ENCODE measurements around the gene OASL. TPM values are rescaled to one million over a fixed set of nuclear protein-coding genes. Genes with fewer than 3 reads are reported as not detected.
"Not testable (repeated sequence)": the region's sequence is repeated elsewhere in the genome, so short reads cannot be mapped to it uniquely, and the experiment has no call there.

The OASL gene
- total and polyA plus RNA-seq, 10 of the 15 experiments (the other 5 are each of a cell fraction or from before 2014, with no cell fraction given), result 2.3 to 9.1 (median 2.7) TPM

GRCh38 chr12:121048442-121048841 lies 9.4 kb upstream of the OASL start (continued):
- TF ChIP-seq E2F4 (IDR thresholded peaks at IDR 0.05; ENCODE audit: low read depth, low read length) (no peak), ATF7 (IDR thresholded peaks at IDR 0.05; ENCODE audit: low read depth) (no peak)

- intact Hi-C loops (cut with micrococcal nuclease; ENCODE audit: unreplicated experiment); ATAC-seq; FAIRE-seq; H2AFZ ChIP-seq (ENCODE audit: control insufficient read depth, low read depth, low read length); H4K20me1 ChIP-seq (ENCODE audit: control insufficient read depth, insufficient read depth); H3K4me1 ChIP-seq (ENCODE audit: control insufficient read depth, insufficient read depth, low read length); BruUV-seq (replicated peaks); H3K27me3 ChIP-seq (replicated peaks in 1 of 2; ENCODE audit: control insufficient read depth in 2 of 2, insufficient read depth in 2 of 2, low read length in 1 of 2); H3K27ac ChIP-seq (ENCODE audit: control insufficient read depth, insufficient read depth); H3K79me2 ChIP-seq (ENCODE audit: control insufficient read depth, insufficient read depth, low read length); H3K4me3 ChIP-seq; DNase-seq (ENCODE audit: low read depth, low spot score); H3K9ac ChIP-seq (ENCODE audit: control insufficient read depth, insufficient read depth, low read length); POLR2A ChIA-PET; H3K4me2 ChIP-seq (ENCODE audit: control insufficient read depth, insufficient read depth); H3K9me3 ChIP-seq (replicated peaks; ENCODE audit: control insufficient read depth, insufficient read depth, low read length); H3K36me3 ChIP-seq (ENCODE audit: control insufficient read depth in 2 of 2, insufficient read depth in 2 of 2, low read length in 1 of 2); in situ Hi-C loops (cut with MboI): not testable (repeated sequence)
- 85% methylated on average over 12 of the region's 12 CpGs for WGBS (ENCODE audit: insufficient coverage, insufficient replicate concordance, low lambda C conversion rate, missing lambda C conversion rate)
- RAD21 ChIA-PET (ENCODE audit: unreplicated experiment), result interaction anchor here (1.3 kb wide), 1 partner anchor 13 kb away, joined by 3 read pairs; no protein-coding TSS in a partner anchor
- CTCF ChIA-PET, result interaction anchor here (5.6 kb wide), 1 partner anchor 13 kb away, joined by 34 read pairs; no protein-coding TSS in a partner anchor
- SMC1A ChIA-PET (ENCODE audit: uncharacterized antibody, unreplicated experiment), result interaction anchor here (1.8 kb wide), 1 partner anchor 13 kb away, joined by 5 read pairs; no protein-coding TSS in a partner anchor
Measured at GRCh38 chr12:121047400-121047799, 8.4 kb upstream of the OASL start.

- RAD21 ChIA-PET (ENCODE audit: unreplicated experiment), result no interaction called here
- WGBS (ENCODE audit: insufficient coverage, insufficient replicate concordance, low lambda C conversion rate, missing lambda C conversion rate), result 49% methylated on average over 4 of the region's 4 CpGs
- ATAC-seq (no peak), FAIRE-seq (no peak), DNase-seq (ENCODE audit: low read depth, low spot score) (no peak)
- no TSS peak for BruUV-seq (replicated peaks)
- no peak overlapping the region for H3K27ac ChIP-seq (ENCODE audit: control insufficient read depth, insufficient read depth)
- H3K9me3 ChIP-seq (replicated peaks; ENCODE audit: control insufficient read depth, insufficient read depth, low read length), result no peaks in the 10 kb centered on the region
- H3K27me3 ChIP-seq (replicated peaks in 1 of 2; ENCODE audit: control insufficient read depth in 2 of 2, insufficient read depth in 2 of 2, low read length in 1 of 2), result no peaks in the 10 kb centered on the region
- H3K4me1 ChIP-seq (ENCODE audit: control insufficient read depth, insufficient read depth, low read length), result peaks cover 6% of the 10 kb centered on the region
- intact Hi-C loops (cut with micrococcal nuclease; ENCODE audit: unreplicated experiment), result no loop called here
- H3K36me3 ChIP-seq (ENCODE audit: control insufficient read depth in 2 of 2, insufficient read depth in 2 of 2, low read length in 1 of 2), result no peaks in the 10 kb centered on the region
- POLR2A ChIA-PET, result no interaction called here
- no peak overlapping the region for H2AFZ ChIP-seq (ENCODE audit: control insufficient read depth, low read depth, low read length)
- no peaks in the 10 kb centered on the region for H4K20me1 ChIP-seq (ENCODE audit: control insufficient read depth, insufficient read depth)
- H3K4me3 ChIP-seq, result no peak overlapping the region
- CTCF ChIA-PET, result no interaction called here
- H3K9ac ChIP-seq (ENCODE audit: control insufficient read depth, insufficient read depth, low read length), result no peak overlapping the region
- SMC1A ChIA-PET (ENCODE audit: uncharacterized antibody, unreplicated experiment), result no interaction called here
- H3K79me2 ChIP-seq (ENCODE audit: control insufficient read depth, insufficient read depth, low read length), result peaks cover 2% of the 10 kb centered on the region
- no peak overlapping the region for H3K4me2 ChIP-seq (ENCODE audit: control insufficient read depth, insufficient read depth)
- in situ Hi-C loops (cut with MboI), result no loop called here
- no peak for TF ChIP-seq HCFC1 (IDR thresholded peaks at IDR 0.05; ENCODE audit: low read length)
- no peak for TF ChIP-seq IRF3 (IDR thresholded peaks at IDR 0.05)
- no peak for TF ChIP-seq RELB (IDR thresholded peaks at IDR 0.05; ENCODE audit: low read depth)
- no peak for TF ChIP-seq IRF5 (IDR thresholded peaks at IDR 0.05; ENCODE audit: borderline replicate concordance)
- no peak for TF ChIP-seq MLLT1 (IDR thresholded peaks at IDR 0.05)
- no peak for TF ChIP-seq SREBF1 (IDR thresholded peaks at IDR 0.05; ENCODE audit: low read length)
Measured at GRCh38 chr12:121043067-121043466, 4.0 kb upstream of the OASL start.

All from GM12878 (cell line).